ENCODE data around the gene SMIM21.

SMIM21 gene

DNA sequence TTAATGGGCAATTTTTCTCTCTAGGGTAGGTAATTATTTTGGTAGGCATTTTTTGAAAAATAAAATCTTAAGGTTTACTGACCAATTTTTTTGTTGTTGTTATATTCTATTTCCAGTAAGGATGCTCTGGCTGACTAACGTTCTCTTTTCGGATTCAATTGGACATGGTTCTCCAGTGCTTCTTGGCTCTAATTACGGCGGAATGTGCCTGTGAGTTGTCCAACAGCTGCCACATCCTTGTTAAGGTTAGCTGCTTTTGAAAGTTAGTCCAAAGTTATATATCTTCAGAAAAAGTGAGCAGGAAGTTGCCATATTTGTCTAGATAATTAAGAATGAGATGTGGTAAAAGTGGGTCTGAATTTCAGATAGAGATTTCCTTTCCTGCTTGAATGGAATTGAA lies 45.8 kb upstream of the SMIM21 start:
- Histone ChIP-seq H3K27ac (ENCODE audit: extremely low read depth, low read depth, low read length) (no peak overlapping the region), H3K4me3 (ENCODE audit: low read depth, low read length) (no peak overlapping the region), H3K4me1 (ENCODE audit: control insufficient read depth, insufficient read depth, low read length) (no peaks in the 10 kb centered on the region), H3K9me3 (ENCODE audit: control insufficient read depth, insufficient read depth, low read depth, low read length) (no peaks in the 10 kb centered on the region), H3K36me3 (ENCODE audit: control insufficient read depth in 2 of 2, insufficient read depth in 1 of 2, low read length in 2 of 2) (no peaks in the 10 kb centered on the region)
- CTCF ChIA-PET: interaction anchor here (0.7 kb wide), 1 partner anchor 297 kb away, joined by 3 read pairs; no protein-coding TSS in a partner anchor
- POLR2A ChIA-PET: no interaction called here
- TF ChIP-seq SCRT2 (tag by site-specific recombination; IDR thresholded peaks at IDR 0.05) (no peak), ZNF701 (tag by site-specific recombination; IDR thresholded peaks at IDR 0.05) (no peak)

DNA sequence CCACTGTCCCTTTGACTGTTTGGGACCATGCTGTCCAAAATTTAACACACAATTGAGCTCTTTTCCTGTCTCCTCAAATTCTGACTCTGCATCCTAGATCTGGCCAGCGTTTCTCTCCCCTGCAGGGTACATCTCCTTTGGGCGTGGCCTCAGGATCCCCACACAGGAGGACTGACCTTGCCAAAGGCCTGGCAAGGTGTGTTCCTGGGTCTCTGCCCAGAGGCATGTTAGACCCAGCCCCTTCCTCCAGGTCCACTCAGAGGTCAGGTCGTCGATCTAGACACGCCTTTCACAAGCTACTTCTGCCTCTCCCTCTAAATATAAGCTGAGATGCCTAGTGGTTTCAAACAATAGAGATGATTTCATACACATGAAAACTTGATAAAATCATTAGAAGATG lies 45.4 kb upstream of the SMIM21 start:
- Histone ChIP-seq H3K36me3 (ENCODE audit: control insufficient read depth in 2 of 2, insufficient read depth in 1 of 2, low read length in 2 of 2) (no peaks in the 10 kb centered on the region), H3K4me1 (ENCODE audit: control insufficient read depth, insufficient read depth, low read length) (no peaks in the 10 kb centered on the region), H3K9me3 (ENCODE audit: control insufficient read depth, insufficient read depth, low read depth, low read length) (no peaks in the 10 kb centered on the region), H3K27ac (ENCODE audit: extremely low read depth, low read depth, low read length) (no peak overlapping the region), H3K4me3 (ENCODE audit: low read depth, low read length) (no peak overlapping the region)
- POLR2A ChIA-PET: no interaction called here
- TF ChIP-seq ZNF433 (tag by site-specific recombination; IDR thresholded peaks at IDR 0.05; ENCODE audit: low read depth) (no peak), REPIN1 (tag by site-specific recombination; IDR thresholded peaks at IDR 0.05; ENCODE audit: low read depth) (no peak), ZNF585B (tag by site-specific recombination; IDR thresholded peaks at IDR 0.05) (no peak), ZNF473 (tag by site-specific recombination; IDR thresholded peaks at IDR 0.05) (no peak), ZNF37A (tag by site-specific recombination; IDR thresholded peaks at IDR 0.05) (no peak), KLF8 (tag by site-specific recombination; IDR thresholded peaks at IDR 0.05) (no peak), MZF1 (tag by site-specific recombination; IDR thresholded peaks at IDR 0.05; ENCODE audit: borderline replicate concordance) (no peak), KLF1 (tag by site-specific recombination; IDR thresholded peaks at IDR 0.05) (no peak), BCL11A (tag by site-specific recombination; IDR thresholded peaks at IDR 0.05; ENCODE audit: low read depth) (no peak), WT1 (tag by site-specific recombination; IDR thresholded peaks at IDR 0.05) (no peak), ZNF24 (tag by site-specific recombination; IDR thresholded peaks at IDR 0.05) (no peak), ZNF624 (tag by site-specific recombination; IDR thresholded peaks at IDR 0.05) (no peak), ZBTB20 (tag by site-specific recombination; IDR thresholded peaks at IDR 0.05) (no peak), ZNF202 (tag by site-specific recombination; IDR thresholded peaks at IDR 0.05; ENCODE audit: borderline replicate concordance) (no peak), KLF9 (tag by site-specific recombination; IDR thresholded peaks at IDR 0.05; ENCODE audit: low read depth) (no peak), SALL2 (tag by site-specific recombination; IDR thresholded peaks at IDR 0.05; ENCODE audit: borderline replicate concordance) (no peak)
- TF ChIP-seq, protein P1, sequence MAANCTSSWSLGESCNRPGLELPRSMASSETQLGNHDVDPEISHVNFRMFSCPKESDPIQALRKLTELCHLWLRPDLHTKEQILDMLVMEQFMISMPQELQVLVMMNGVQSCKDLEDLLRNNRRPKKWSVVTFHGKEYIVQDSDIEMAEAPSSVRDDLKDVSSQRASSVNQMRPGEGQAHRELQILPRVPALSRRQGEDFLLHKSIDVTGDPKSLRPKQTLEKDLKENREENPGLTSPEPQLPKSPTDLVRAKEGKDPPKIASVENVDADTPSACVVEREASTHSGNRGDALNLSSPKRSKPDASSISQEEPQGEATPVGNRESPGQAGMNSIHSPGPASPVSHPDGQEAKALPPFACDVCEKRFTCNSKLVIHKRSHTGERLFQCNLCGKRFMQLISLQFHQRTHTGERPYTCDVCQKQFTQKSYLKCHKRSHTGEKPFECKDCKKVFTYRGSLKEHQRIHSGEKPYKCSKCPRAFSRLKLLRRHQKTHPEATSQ (tag by site-specific recombination; IDR thresholded peaks at IDR 0.05): no peak
- TF ChIP-seq, protein P2, sequence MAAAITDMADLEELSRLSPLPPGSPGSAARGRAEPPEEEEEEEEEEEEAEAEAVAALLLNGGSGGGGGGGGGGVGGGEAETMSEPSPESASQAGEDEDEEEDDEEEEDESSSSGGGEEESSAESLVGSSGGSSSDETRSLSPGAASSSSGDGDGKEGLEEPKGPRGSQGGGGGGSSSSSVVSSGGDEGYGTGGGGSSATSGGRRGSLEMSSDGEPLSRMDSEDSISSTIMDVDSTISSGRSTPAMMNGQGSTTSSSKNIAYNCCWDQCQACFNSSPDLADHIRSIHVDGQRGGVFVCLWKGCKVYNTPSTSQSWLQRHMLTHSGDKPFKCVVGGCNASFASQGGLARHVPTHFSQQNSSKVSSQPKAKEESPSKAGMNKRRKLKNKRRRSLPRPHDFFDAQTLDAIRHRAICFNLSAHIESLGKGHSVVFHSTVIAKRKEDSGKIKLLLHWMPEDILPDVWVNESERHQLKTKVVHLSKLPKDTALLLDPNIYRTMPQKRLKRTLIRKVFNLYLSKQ (tag by site-specific recombination; IDR thresholded peaks at IDR 0.05; ENCODE audit: borderline replicate concordance): no peak
- TF ChIP-seq, protein P3, sequence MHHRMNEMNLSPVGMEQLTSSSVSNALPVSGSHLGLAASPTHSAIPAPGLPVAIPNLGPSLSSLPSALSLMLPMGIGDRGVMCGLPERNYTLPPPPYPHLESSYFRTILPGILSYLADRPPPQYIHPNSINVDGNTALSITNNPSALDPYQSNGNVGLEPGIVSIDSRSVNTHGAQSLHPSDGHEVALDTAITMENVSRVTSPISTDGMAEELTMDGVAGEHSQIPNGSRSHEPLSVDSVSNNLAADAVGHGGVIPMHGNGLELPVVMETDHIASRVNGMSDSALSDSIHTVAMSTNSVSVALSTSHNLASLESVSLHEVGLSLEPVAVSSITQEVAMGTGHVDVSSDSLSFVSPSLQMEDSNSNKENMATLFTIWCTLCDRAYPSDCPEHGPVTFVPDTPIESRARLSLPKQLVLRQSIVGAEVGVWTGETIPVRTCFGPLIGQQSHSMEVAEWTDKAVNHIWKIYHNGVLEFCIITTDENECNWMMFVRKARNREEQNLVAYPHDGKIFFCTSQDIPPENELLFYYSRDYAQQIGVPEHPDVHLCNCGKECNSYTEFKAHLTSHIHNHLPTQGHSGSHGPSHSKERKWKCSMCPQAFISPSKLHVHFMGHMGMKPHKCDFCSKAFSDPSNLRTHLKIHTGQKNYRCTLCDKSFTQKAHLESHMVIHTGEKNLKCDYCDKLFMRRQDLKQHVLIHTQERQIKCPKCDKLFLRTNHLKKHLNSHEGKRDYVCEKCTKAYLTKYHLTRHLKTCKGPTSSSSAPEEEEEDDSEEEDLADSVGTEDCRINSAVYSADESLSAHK (tag by site-specific recombination; IDR thresholded peaks at IDR 0.05): no peak
- CTCF ChIA-PET: interaction anchor here (0.7 kb wide), 1 partner anchor 296 kb away, joined by 3 read pairs; no protein-coding TSS in a partner anchor
